ENCODE results near the gene LAMA5.

LAMA5 gene

DNA sequence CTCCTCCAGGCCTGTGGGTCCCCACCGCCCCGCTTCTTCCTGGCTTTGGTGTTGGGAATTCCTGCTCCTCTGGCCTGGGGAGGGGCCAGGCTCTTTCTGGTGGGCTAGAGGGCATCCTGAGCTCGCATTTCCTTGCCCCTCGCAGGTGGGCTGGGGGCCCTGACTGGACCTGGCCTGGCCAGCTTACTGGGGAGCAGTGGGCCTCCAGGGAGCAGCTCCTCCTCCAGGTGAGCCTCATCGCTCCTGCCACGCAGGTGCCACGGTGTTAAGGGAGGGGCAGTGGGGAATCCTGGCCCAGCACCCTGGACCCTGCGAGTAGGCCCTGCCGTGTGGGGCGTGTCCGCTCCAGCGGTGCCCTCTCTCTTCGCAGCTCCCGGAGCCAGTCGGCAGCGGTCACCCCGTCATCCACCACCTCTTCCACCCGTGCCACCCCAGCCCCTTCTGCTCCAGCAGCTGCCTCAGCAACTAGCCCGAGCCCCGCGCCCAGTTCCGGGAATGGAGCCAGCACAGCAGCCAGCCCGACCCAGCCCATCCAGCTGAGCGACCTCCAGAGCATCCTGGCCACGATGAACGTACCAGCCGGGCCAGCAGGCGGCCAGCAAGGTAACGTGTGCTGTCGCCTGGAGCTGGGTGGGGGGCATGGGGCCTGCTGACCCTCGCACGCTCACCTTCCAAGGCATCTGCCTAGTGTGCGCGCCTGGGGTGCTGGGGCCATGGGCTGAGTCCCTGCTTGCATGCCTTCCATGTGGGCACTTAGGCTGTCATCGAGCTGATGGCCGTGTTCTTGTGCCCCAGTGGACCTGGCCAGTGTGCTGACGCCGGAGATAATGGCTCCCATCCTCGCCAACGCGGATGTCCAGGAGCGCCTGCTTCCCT, 59.6 kb downstream of the LAMA5 start:
- Histone ChIP-seq H3K4me1 (ENCODE audit: insufficient read depth, low read length) (peaks cover 21% of the 10 kb centered on the region), H3K9me3 (ENCODE audit: low read length) (no peaks in the 10 kb centered on the region), H3K4me3 (ENCODE audit: low read depth in 1 of 2, low read length in 2 of 2) (no peak overlapping the region), H3K36me3 (ENCODE audit: insufficient read depth, low read length) (peaks cover 61% of the 10 kb centered on the region), H3K9ac (ENCODE audit: low read length) (no peak overlapping the region), H3K27me3 (ENCODE audit: control insufficient read depth in 1 of 2, insufficient read depth in 2 of 2, low read length in 2 of 2) (no peaks in the 10 kb centered on the region), H3K27ac (ENCODE audit: low read depth, low read length) (peak overlapping the region; percentile 34)

GRCh38 chr20:62306414-62307187, 60.5 kb downstream of the LAMA5 start:
- Histone ChIP-seq H3K9ac (ENCODE audit: low read length) (no peak overlapping the region), H3K4me3 (ENCODE audit: low read depth in 1 of 2, low read length in 2 of 2) (no peak overlapping the region), H3K27ac (ENCODE audit: low read depth, low read length) (peak overlapping the region; percentile 34), H3K27me3 (ENCODE audit: control insufficient read depth in 1 of 2, insufficient read depth in 2 of 2, low read length in 2 of 2) (no peaks in the 10 kb centered on the region), H3K4me1 (ENCODE audit: insufficient read depth, low read length) (peaks cover 21% of the 10 kb centered on the region), H3K9me3 (ENCODE audit: low read length) (no peaks in the 10 kb centered on the region), H3K36me3 (ENCODE audit: insufficient read depth, low read length) (peaks cover 54% of the 10 kb centered on the region)

DNA sequence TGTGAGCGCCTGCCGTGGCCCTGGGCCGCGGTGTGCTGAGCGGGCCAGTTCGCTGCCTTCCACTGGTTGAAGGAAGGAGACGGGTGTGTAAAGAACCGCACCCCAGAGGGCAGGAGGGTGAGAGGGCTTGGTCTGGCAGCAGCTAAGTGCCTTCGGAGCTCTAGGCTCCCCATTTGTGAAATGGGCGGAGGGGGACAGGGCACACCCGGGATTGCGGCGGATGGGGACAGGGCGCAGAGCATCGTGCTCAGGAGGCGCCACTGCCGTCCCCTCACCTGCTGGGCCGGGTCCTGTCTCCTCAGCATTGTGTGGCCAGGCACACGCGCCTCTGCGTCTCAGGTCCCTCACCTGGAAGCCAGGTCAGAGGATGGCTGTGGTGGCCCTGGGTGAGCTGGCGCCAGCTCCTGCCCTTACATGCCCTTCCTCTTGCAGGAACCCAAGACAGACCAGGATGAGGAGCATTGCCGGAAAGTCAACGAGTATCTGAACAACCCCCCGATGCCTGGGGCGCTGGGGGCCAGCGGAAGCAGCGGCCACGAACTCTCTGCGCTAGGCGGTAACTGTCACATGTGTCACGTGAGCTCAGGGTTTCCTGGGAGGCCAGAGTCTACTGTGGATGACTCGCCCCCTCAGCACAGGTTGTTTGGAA, 61.2 kb downstream of the LAMA5 start:
- no peak overlapping the region for H3K27ac ChIP-seq (ENCODE audit: low read depth, low read length)
- no peak overlapping the region for H3K4me3 ChIP-seq (ENCODE audit: low read depth in 1 of 2, low read length in 2 of 2)
- no peaks in the 10 kb centered on the region for H3K27me3 ChIP-seq (ENCODE audit: control insufficient read depth in 1 of 2, insufficient read depth in 2 of 2, low read length in 2 of 2)
- peaks cover 21% of the 10 kb centered on the region for H3K4me1 ChIP-seq (ENCODE audit: insufficient read depth, low read length)
- peaks cover 50% of the 10 kb centered on the region for H3K36me3 ChIP-seq (ENCODE audit: insufficient read depth, low read length)
- H3K9ac ChIP-seq (ENCODE audit: low read length) = no peak overlapping the region
- H3K9me3 ChIP-seq (ENCODE audit: low read length) = no peaks in the 10 kb centered on the region

DNA sequence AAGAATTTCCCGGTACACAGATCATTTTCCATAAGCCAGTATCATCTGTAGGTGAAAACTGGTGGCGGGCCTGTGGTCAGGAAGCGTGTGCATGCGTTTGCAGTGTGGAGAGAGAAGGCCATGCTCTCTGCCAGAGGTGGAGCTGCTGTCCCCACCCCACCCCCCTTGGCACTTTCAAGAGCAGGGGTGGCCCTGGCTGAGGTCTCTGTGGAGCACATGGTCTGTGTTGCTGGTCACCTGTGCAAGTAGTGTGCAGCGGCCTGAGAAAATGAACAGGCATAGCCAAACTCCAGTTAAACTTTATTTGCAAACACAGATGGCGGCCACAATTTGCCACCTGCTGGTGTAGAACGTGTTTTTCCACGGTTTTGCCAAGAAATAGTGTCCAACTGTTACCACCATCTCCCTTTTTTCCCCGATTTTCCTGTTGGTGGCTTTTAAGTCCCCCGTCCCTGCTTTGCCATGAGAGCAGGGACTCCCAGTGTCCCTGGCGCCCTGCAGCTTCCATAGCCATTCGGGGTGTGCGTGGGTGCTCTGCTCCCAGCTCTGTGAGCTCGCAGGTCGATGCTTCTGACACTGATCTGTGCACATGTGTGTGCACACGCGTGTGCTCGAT, 61.9 kb downstream of the LAMA5 start:
- Histone ChIP-seq H3K4me3 (ENCODE audit: low read depth in 1 of 2, low read length in 2 of 2) (no peak overlapping the region), H3K27me3 (ENCODE audit: control insufficient read depth in 1 of 2, insufficient read depth in 2 of 2, low read length in 2 of 2) (no peaks in the 10 kb centered on the region), H3K9ac (ENCODE audit: low read length) (no peak overlapping the region), H3K36me3 (ENCODE audit: insufficient read depth, low read length) (peaks cover 48% of the 10 kb centered on the region), H3K27ac (ENCODE audit: low read depth, low read length) (no peak overlapping the region), H3K9me3 (ENCODE audit: low read length) (no peaks in the 10 kb centered on the region), H3K4me1 (ENCODE audit: insufficient read depth, low read length) (peaks cover 21% of the 10 kb centered on the region)

GRCh38 chr20:62304331-62305148, 62.6 kb downstream of the LAMA5 start:
- H3K36me3 ChIP-seq (ENCODE audit: insufficient read depth, low read length) = peaks cover 48% of the 10 kb centered on the region
- peak overlapping the region; percentile 75 for H3K27ac ChIP-seq (ENCODE audit: low read depth, low read length)
- H3K4me1 ChIP-seq (ENCODE audit: insufficient read depth, low read length) = peaks cover 21% of the 10 kb centered on the region
- no peaks in the 10 kb centered on the region for H3K9me3 ChIP-seq (ENCODE audit: low read length)
- peak overlapping the region; percentile 37 for H3K9ac ChIP-seq (ENCODE audit: low read length)
- H3K27me3 ChIP-seq (ENCODE audit: control insufficient read depth in 1 of 2, insufficient read depth in 2 of 2, low read length in 2 of 2) = no peaks in the 10 kb centered on the region
- peak overlapping the region; percentile 42 to 88 for H3K4me3 ChIP-seq (ENCODE audit: low read depth in 1 of 2, low read length in 2 of 2)

- Histone ChIP-seq H3K9ac (ENCODE audit: low read length) (peak overlapping the region; percentile 37), H3K4me1 (ENCODE audit: insufficient read depth, low read length) (peaks cover 21% of the 10 kb centered on the region), H3K4me3 (ENCODE audit: low read depth in 1 of 2, low read length in 2 of 2) (peak overlapping the region; percentile 87 to 88), H3K27ac (ENCODE audit: low read depth, low read length) (peak overlapping the region; percentile 75), H3K9me3 (ENCODE audit: low read length) (no peaks in the 10 kb centered on the region), H3K27me3 (ENCODE audit: control insufficient read depth in 1 of 2, insufficient read depth in 2 of 2, low read length in 2 of 2) (no peaks in the 10 kb centered on the region), H3K36me3 (ENCODE audit: insufficient read depth, low read length) (peaks cover 41% of the 10 kb centered on the region)
Observed at GRCh38 chr20:62303340-62304226, 63.5 kb downstream of the LAMA5 start.

GRCh38 chr20:62303062-62303339, 64.1 kb downstream of the LAMA5 start:
- Histone ChIP-seq H3K27me3 (ENCODE audit: control insufficient read depth in 1 of 2, insufficient read depth in 2 of 2, low read length in 2 of 2) (no peaks in the 10 kb centered on the region), H3K9me3 (ENCODE audit: low read length) (no peaks in the 10 kb centered on the region), H3K4me3 (ENCODE audit: low read depth in 1 of 2, low read length in 2 of 2) (peak overlapping the region; percentile 87 to 88), H3K27ac (ENCODE audit: low read depth, low read length) (peak overlapping the region; percentile 75), H3K4me1 (ENCODE audit: insufficient read depth, low read length) (peaks cover 21% of the 10 kb centered on the region), H3K9ac (ENCODE audit: low read length) (no peak overlapping the region), H3K36me3 (ENCODE audit: insufficient read depth, low read length) (peaks cover 36% of the 10 kb centered on the region)

- Histone ChIP-seq H3K27me3 (ENCODE audit: control insufficient read depth in 1 of 2, insufficient read depth in 2 of 2, low read length in 2 of 2) (no peaks in the 10 kb centered on the region), H3K9ac (ENCODE audit: low read length) (peak within 1 kb of the TSS; percentile 80), H3K4me1 (ENCODE audit: insufficient read depth, low read length) (peaks cover 21% of the 10 kb centered on the region), H3K27ac (ENCODE audit: low read depth, low read length) (peak within 1 kb of the TSS; percentile 100), H3K4me3 (ENCODE audit: low read depth in 1 of 2, low read length in 2 of 2) (peak within 1 kb of the TSS; percentile 87 to 88), H3K9me3 (ENCODE audit: low read length) (no peaks in the 10 kb centered on the region), H3K36me3 (ENCODE audit: insufficient read depth, low read length) (peaks cover 31% of the 10 kb centered on the region)
Observed at GRCh38 chr20:62302341-62303061, 64.6 kb downstream of the LAMA5 start, which contains the start of gene ADRM1. TSS of gene ADRM1 (plus strand) at chr20:62302997. CDS start at chr20:62303569, 572 bp downstream.

- Histone ChIP-seq H3K4me1 (ENCODE audit: insufficient read depth, low read length) (peaks cover 21% of the 10 kb centered on the region), H3K27me3 (ENCODE audit: control insufficient read depth in 1 of 2, insufficient read depth in 2 of 2, low read length in 2 of 2) (no peaks in the 10 kb centered on the region), H3K4me3 (ENCODE audit: low read depth in 1 of 2, low read length in 2 of 2) (peak overlapping the region; percentile 64 to 78)
Observed at GRCh38 chr20:62301773-62302340, 65.3 kb downstream of the LAMA5 start.

More at GRCh38 chr20:62301773-62302340, 65.3 kb downstream of the LAMA5 start:
- Histone ChIP-seq H3K36me3 (ENCODE audit: insufficient read depth, low read length) (peaks cover 25% of the 10 kb centered on the region), H3K9ac (ENCODE audit: low read length) (peak overlapping the region; percentile 80), H3K9me3 (ENCODE audit: low read length) (no peaks in the 10 kb centered on the region), H3K27ac (ENCODE audit: low read depth, low read length) (peak overlapping the region; percentile 100)
